HCT116 (cell line): ENCODE measurements around the gene ARL11. TPM values are rescaled to one million over a fixed set of nuclear protein-coding genes. Genes with fewer than 3 reads are reported as not detected.

Source experiments
- ATAC-seq: fragments of 200-7000 bp; cut with Tn5 transposase; 2 replicates; pipeline ENCODE4 v1.9.1; 2020; ENCODE audit warnings: mild to moderate bottlenecking, moderate library complexity
- BruUV-seq: library from RNA; stranded (reverse); fragments of 400-500 nt; replicated peaks from 2 replicates; lab custom pipeline; 2021; lab: Mats Ljungman, UMichigan
- CTCF ChIA-PET: fragments of 300-600 bp; sonication (Branson Sonifier 250); formaldehyde crosslinking; loops from one replicate; lab custom pipeline; 2021; ENCODE audit warnings: antibody characterized with exemption; lab: Charles Lee
- POLR2A ChIA-PET: fragments of 300-600, 350-600 bp; sonication (Branson Sonifier 250); formaldehyde crosslinking; loops from one replicate; lab custom pipeline; 2021; ENCODE audit warnings: antibody characterized with exemption; lab: Charles Lee
- RAD21 ChIA-PET, 2 experiments: fragments of 300-600 bp; sonication (Branson Sonifier 250); formaldehyde crosslinking; loops; one replicate each; lab custom pipeline; 2023; ENCODE audit warnings: low total read pairs in 2 of 2; ENCODE audit not compliant: uncharacterized antibody in 2 of 2, unreplicated experiment in 2 of 2, low non-redundant PET in 1 of 2; lab: Charles Lee
- DNase-seq: peaks from one replicate; pipeline ENCODE4 v3.0.0-alpha.2; 2010; ENCODE audit warnings: low read depth, low spot score
- H2AFZ ChIP-seq: fragments of 200-600 bp; shearing (Covaris generic), sonication (generic); 2 replicates; pipeline ENCODE4 v1.6.1; 2017; ENCODE audit warnings: low read depth, mixed run types, mixed read lengths, antibody characterized with exemption, low read length; ENCODE audit not compliant: poor library complexity, severe bottlenecking
- H3K27ac ChIP-seq: 2 replicates; pipeline ENCODE4 v1.5.1; 2012; ENCODE audit warnings: low read depth, low read length
- H3K27me3 ChIP-seq: fragments of 200-600 bp; sonication (generic); 2 replicates; pipeline ENCODE4 v1.6.1; 2016; ENCODE audit warnings: mixed run types, low read length, mixed read lengths; ENCODE audit not compliant: insufficient read depth
- H3K36me3 ChIP-seq, 2 experiments: fragments of 200-500 bp in 1 of 2; fragments of 200-600 bp in 1 of 2; sonication (Bioruptor generic) in 1 of 2; sonication (generic) in 1 of 2; 2 replicates each; pipeline versions ENCODE4 v1.5.1 to v1.6.1; 2014 to 2016; ENCODE audit warnings: low read length in 2 of 2, inconsistent platforms in 1 of 2, mixed read lengths in 1 of 2, mixed run types in 1 of 2; ENCODE audit not compliant: insufficient read depth in 2 of 2, control insufficient read depth in 1 of 2
- H3K4me1 ChIP-seq, 2 experiments: fragments of 200-600 bp in 1 of 2; sonication (generic) in 1 of 2; 2 replicates each; pipeline versions ENCODE4 v1.5.1 to v1.6.1; 2012 to 2017; ENCODE audit warnings: low read length in 2 of 2, inconsistent platforms in 1 of 2, mild to moderate bottlenecking in 1 of 2, mixed read lengths in 1 of 2, mixed run types in 1 of 2, moderate library complexity in 1 of 2; ENCODE audit not compliant: insufficient read depth in 2 of 2, control insufficient read depth in 1 of 2
- H3K4me2 ChIP-seq: fragments of 200-600 bp; sonication (generic); 2 replicates; pipeline ENCODE4 v1.6.1; 2017; ENCODE audit warnings: mixed run types, low read length, mixed read lengths
- H3K4me3 ChIP-seq, 2 experiments: fragments of 200-600 bp in 1 of 2; sonication (generic) in 1 of 2; replicated peaks in 1 of 2; 2 replicates each; pipeline ENCODE4 v1.5.1; 2011 to 2016; ENCODE audit warnings: low read length in 2 of 2, control low read depth in 1 of 2, low read depth in 1 of 2, mild to moderate bottlenecking in 1 of 2, mixed read lengths in 1 of 2, mixed run types in 1 of 2
- H3K79me2 ChIP-seq: fragments of 200-600 bp; sonication (generic); 2 replicates; pipeline ENCODE4 v1.6.1; 2017; ENCODE audit warnings: mild to moderate bottlenecking, mixed run types, low read length, moderate library complexity, mixed read lengths; ENCODE audit not compliant: insufficient read depth
- H3K9ac ChIP-seq: fragments of 200-600 bp; sonication (generic); 2 replicates; pipeline ENCODE4 v1.6.1; 2016; ENCODE audit warnings: low read length, mixed read lengths
- H3K9me2 ChIP-seq: fragments of 200-600 bp; sonication (generic), shearing (Covaris generic); 2 replicates; pipeline ENCODE4 v1.6.1; 2017; ENCODE audit warnings: mixed run types, mild to moderate bottlenecking, moderate library complexity; ENCODE audit not compliant: insufficient read depth
- H3K9me3 ChIP-seq, 2 experiments: fragments of 200-500 bp in 1 of 2; fragments of 200-600 bp in 1 of 2; sonication (Bioruptor generic) in 1 of 2; sonication (generic) in 1 of 2; 2 replicates each; pipeline ENCODE4 v1.6.1; 2014 to 2017; ENCODE audit warnings: low read length in 2 of 2, mixed read lengths in 2 of 2, inconsistent platforms in 1 of 2, low read depth in 1 of 2, mild to moderate bottlenecking in 1 of 2, mixed run types in 1 of 2, moderate library complexity in 1 of 2; ENCODE audit not compliant: control insufficient read depth in 1 of 2, insufficient read depth in 1 of 2
- H4K20me1 ChIP-seq: fragments of 200-600 bp; sonication (generic), shearing (Covaris generic); 2 replicates; pipeline ENCODE4 v1.6.1; 2017; ENCODE audit warnings: mixed run types, mild to moderate bottlenecking, moderate library complexity; ENCODE audit not compliant: insufficient read depth
- EGR1 ChIP-seq: IDR thresholded peaks from 2 replicates; pipeline ENCODE4 v1.6.1; 2012; ENCODE audit warnings: low read depth
- POLR2A ChIP-seq: IDR thresholded peaks from 2 replicates; pipeline ENCODE4 v1.7.0; 2011; ENCODE audit warnings: borderline replicate concordance; ENCODE audit not compliant: insufficient read depth, insufficient read length; ENCODE audit errors: extremely low read depth
- POLR2AphosphoS5 ChIP-seq: IDR thresholded peaks from 2 replicates; pipeline ENCODE4 v1.6.1; 2011; ENCODE audit warnings: mild to moderate bottlenecking, low read depth, low read length, moderate library complexity
- RAD21 ChIP-seq: IDR thresholded peaks from 2 replicates; pipeline ENCODE4 v1.6.1; 2012; ENCODE audit warnings: low read depth, mild to moderate bottlenecking
- SP1 ChIP-seq: IDR thresholded peaks from 2 replicates; pipeline ENCODE4 v1.6.1; 2012; ENCODE audit warnings: low read depth
- TCF7L2 ChIP-seq: IDR thresholded peaks from 2 replicates; pipeline ENCODE4 v1.7.0; 2011; ENCODE audit warnings: borderline replicate concordance, inconsistent platforms; ENCODE audit not compliant: insufficient read depth, insufficient read length; ENCODE audit errors: extremely low read depth
- ZFX ChIP-seq: fragments of 450-650 bp; IDR thresholded peaks from 2 replicates; pipeline ENCODE4 v1.6.1; 2017
- intact Hi-C: fragments of 100-400 bp; cut with micrococcal nuclease; formaldehyde crosslinking; loops from 2 replicates; pipeline ENCODE4 v1.10.0; 2022
- total RNA-seq: library from RNA; stranded (reverse); gene quantifications from one replicate; pipeline ENCODE4 v1.2.1, GENCODE V29; 2021; ENCODE audit not compliant: unreplicated experiment
- TF ChIP-seq, protein P1 (sequence below), 3 experiments: fragments of 200-600 bp in 1 of 3; sonication (generic) in 1 of 3; IDR thresholded peaks in 2 of 3; conservative IDR thresholded peaks in 1 of 3; 2 replicates each; pipeline ENCODE4 v1.5.1; 2012 to 2017; ENCODE audit warnings: low read depth in 2 of 3, low read length in 2 of 3, antibody characterized with exemption in 1 of 3, borderline replicate concordance in 1 of 3, control low read depth in 1 of 3, mild to moderate bottlenecking in 1 of 3, mixed read lengths in 1 of 3, mixed run types in 1 of 3, moderate library complexity in 1 of 3; ENCODE audit not compliant: insufficient read depth in 1 of 3

Gene ARL11
- total RNA-seq, 1 experiment from 2014 or later: not detected

DNA sequence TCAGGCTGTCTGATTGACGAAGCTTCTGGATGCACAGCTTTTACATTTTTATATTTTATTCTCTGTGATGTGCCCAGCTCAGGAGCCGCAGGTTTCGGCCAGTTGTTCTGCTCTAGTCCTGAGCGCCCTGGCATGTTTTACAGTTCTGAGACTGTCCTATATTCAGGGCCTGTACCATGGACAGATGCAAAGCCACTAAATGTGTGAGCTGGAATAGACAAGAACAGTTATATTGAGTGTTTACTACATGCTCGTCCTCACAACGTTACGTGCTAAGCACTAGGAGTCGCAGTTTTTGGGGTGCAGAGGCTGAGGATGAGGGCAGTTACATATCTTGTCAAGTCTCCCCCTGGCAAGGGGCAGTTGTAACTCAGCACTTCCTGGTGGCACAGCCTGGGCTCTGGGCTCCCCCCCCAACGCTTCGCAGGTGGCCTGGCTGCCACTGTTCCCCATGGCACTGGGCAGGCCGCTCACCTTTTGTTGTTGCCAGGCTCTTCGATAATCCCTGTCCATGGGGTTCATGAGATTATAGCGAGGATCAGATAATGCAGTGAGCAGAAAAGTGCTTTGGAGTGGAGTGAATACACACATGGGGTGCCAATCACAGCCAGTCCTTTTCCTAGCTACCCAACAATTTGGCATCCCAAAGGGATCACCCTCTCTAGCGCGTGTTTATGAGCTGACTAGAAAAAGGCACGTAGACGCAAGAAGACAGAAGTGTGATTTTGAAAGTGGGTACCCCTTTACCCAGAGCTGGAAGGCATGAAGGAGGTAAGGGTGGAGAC, 23.5 kb downstream of the ARL11 start:
- intact Hi-C loops: loop anchor here (1.0 to 5.0 kb wide), 2 partner anchors 197 to 1421 kb away; no protein-coding TSS in a partner anchor
- H3K4me1 ChIP-seq: no peaks in the 10 kb centered on the region
- TF ChIP-seq ZFX: no peak
- TF ChIP-seq TCF7L2: no peak
- no peak for TF ChIP-seq EGR1
- no peak for TF ChIP-seq POLR2A
- H3K36me3 ChIP-seq: no peaks in the 10 kb centered on the region
- ChIA-PET RAD21 (no interaction called here), CTCF (interaction anchor here (1.1 to 1.6 kb wide), 2 partner anchors 9 to 31 kb away, joined by 3 read pairs; no protein-coding TSS in a partner anchor), POLR2A (interaction anchor here (0.5 kb wide), 1 partner anchor 50 kb away, joined by 3 read pairs; no protein-coding TSS in a partner anchor)
- H3K27me3 ChIP-seq: no peaks in the 10 kb centered on the region
- H3K9ac ChIP-seq: no peak overlapping the region
- H3K27ac ChIP-seq: no peak overlapping the region
- no peak overlapping the region for H3K4me2 ChIP-seq
- no peaks in the 10 kb centered on the region for H3K9me3 ChIP-seq
- H4K20me1 ChIP-seq: no peaks in the 10 kb centered on the region
- no peak overlapping the region for H3K4me3 ChIP-seq
- H3K79me2 ChIP-seq: no peaks in the 10 kb centered on the region
- DNase-seq (no peak), ATAC-seq (no peak)
- no peaks in the 10 kb centered on the region for H3K9me2 ChIP-seq
- H2AFZ ChIP-seq: no peak overlapping the region
- BruUV-seq: no TSS peak

DNA sequence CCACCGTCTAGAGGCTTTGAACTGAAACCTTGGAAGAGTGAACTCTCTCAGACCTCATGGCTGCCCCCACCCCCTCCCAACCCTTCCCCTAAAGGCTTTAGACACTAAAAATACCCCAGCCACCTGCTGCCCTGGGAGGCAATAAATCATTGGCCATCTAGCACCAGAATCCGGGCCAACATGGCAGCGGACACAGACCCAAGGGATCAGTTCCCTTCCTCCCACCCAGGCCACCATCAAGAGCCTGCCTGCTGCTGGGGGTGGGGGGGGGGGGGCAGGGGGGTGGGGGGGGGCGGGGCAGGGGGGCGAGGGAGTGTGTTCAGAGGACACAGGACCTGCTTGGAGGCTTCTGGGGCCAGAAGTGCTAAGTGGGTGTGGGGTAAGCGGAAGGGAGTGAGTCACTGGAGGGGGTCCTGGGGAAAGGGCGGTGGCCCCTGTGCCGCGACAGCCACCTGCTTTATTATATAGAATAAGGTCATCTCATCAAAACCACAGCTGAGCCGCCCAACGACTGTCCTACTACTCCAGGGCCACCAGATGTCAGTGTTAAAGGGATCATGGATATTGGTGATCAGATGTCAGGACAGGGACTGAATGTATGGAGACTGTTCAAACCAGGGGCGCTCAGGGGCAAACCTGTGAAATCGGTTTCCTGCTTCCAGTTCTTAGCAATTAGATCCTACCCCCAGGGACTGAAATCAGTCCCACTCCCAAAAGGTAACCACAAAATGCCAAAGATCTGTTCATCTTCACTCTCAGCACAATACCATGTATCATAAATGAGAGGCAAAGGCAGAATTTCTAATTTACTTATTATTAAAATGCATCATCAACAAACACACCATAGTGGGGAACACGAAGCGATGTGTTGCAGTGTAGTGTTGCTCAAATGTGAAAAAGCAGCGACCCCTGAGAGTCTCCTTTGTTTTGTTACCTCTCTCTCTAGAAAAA, 24.3 kb downstream of the ARL11 start:
- Histone ChIP-seq H3K9ac (no peak overlapping the region), H3K79me2 (no peaks in the 10 kb centered on the region), H2AFZ (no peak overlapping the region), H3K36me3 (no peaks in the 10 kb centered on the region), H3K4me1 (no peaks in the 10 kb centered on the region), H3K4me2 (no peak overlapping the region), H3K27ac (no peak overlapping the region), H3K9me2 (no peaks in the 10 kb centered on the region), H3K27me3 (no peaks in the 10 kb centered on the region), H4K20me1 (no peaks in the 10 kb centered on the region), H3K9me3 (no peaks in the 10 kb centered on the region), H3K4me3 (no peak overlapping the region)
- BruUV-seq: no TSS peak
- TF ChIP-seq, protein P1, sequence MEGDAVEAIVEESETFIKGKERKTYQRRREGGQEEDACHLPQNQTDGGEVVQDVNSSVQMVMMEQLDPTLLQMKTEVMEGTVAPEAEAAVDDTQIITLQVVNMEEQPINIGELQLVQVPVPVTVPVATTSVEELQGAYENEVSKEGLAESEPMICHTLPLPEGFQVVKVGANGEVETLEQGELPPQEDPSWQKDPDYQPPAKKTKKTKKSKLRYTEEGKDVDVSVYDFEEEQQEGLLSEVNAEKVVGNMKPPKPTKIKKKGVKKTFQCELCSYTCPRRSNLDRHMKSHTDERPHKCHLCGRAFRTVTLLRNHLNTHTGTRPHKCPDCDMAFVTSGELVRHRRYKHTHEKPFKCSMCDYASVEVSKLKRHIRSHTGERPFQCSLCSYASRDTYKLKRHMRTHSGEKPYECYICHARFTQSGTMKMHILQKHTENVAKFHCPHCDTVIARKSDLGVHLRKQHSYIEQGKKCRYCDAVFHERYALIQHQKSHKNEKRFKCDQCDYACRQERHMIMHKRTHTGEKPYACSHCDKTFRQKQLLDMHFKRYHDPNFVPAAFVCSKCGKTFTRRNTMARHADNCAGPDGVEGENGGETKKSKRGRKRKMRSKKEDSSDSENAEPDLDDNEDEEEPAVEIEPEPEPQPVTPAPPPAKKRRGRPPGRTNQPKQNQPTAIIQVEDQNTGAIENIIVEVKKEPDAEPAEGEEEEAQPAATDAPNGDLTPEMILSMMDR (IDR thresholded peaks at IDR 0.05 in 2 of 3, conservative IDR thresholded peaks at IDR 0.05 in 1 of 3; ENCODE audit: borderline replicate concordance in 1 of 3, insufficient read depth in 1 of 3, low read depth in 2 of 3, low read length in 2 of 3): peak; percentile 50 to 68 (median 64); a peak in 5 of 6 replicates
- TF ChIP-seq RAD21 (peak; percentile 62), POLR2AphosphoS5 (no peak), SP1 (no peak)
- intact Hi-C loops: loop anchor here (1.0 to 5.0 kb wide), 2 partner anchors 196 to 1420 kb away; no protein-coding TSS in a partner anchor
- ATAC-seq (peak; percentile 95), DNase-seq (peak; percentile 26)
- RAD21 ChIA-PET: no interaction called here
- CTCF ChIA-PET: interaction anchor here (1.1 to 1.6 kb wide), 2 partner anchors 10 to 30 kb away, joined by 3 read pairs; no protein-coding TSS in a partner anchor
- POLR2A ChIA-PET: interaction anchor here (0.5 kb wide), 1 partner anchor 50 kb away, joined by 3 read pairs; no protein-coding TSS in a partner anchor
